SU-DHL-6 (cell line): ENCODE measurements around the gene FAM110A.
"Not testable (repeated sequence)": the region's sequence is repeated elsewhere in the genome, so short reads cannot be mapped to it uniquely, and the experiment has no call there.

ENCODE experiments used
- H2AFZ ChIP-seq: fragments of 200-600 bp; sonication (generic); 2 replicates; pipeline ENCODE4 v1.6.1; 2014; ENCODE audit warnings: low read depth, mild to moderate bottlenecking, moderate library complexity, mixed read lengths, antibody characterized with exemption, low read length; ENCODE audit not compliant: severe bottlenecking
- H3F3A ChIP-seq: fragments of 200-600 bp; shearing (Covaris generic); 2 replicates; pipeline ENCODE4 v1.6.0; 2016; ENCODE audit warnings: antibody characterized with exemption, mild to moderate bottlenecking; ENCODE audit not compliant: insufficient read depth
- H3K27ac ChIP-seq: fragments of 200-600 bp; sonication (generic); 2 replicates; pipeline ENCODE4 v1.5.1; 2016; ENCODE audit warnings: low read depth, mild to moderate bottlenecking, low read length, moderate library complexity, mixed read lengths
- H3K27me3 ChIP-seq: fragments of 200-600 bp; sonication (generic), shearing (Covaris generic); 2 replicates; pipeline ENCODE4 v1.6.0; 2014; ENCODE audit warnings: mild to moderate bottlenecking, low read length
- H3K36me3 ChIP-seq: fragments of 200-600 bp; sonication (generic); 2 replicates; pipeline ENCODE4 v1.6.1; 2014; ENCODE audit warnings: mild to moderate bottlenecking, low read length, mixed read lengths
- H3K4me2 ChIP-seq: fragments of 300-600, 200-600 bp; shearing (Covaris generic), sonication (generic); 2 replicates; pipeline ENCODE4 v1.6.0; 2014; ENCODE audit warnings: low read length, low read depth, mild to moderate bottlenecking; ENCODE audit not compliant: poor library complexity, severe bottlenecking
- H3K4me3 ChIP-seq: fragments of 200-600 bp; sonication (generic); 2 replicates; pipeline ENCODE4 v1.5.1; 2014; ENCODE audit warnings: antibody characterized with exemption, low read length, mild to moderate bottlenecking, mixed read lengths; ENCODE audit not compliant: insufficient read depth, poor library complexity, severe bottlenecking
- H3K79me2 ChIP-seq: fragments of 200-600 bp; sonication (generic); 2 replicates; pipeline ENCODE4 v1.6.1; 2014; ENCODE audit warnings: mild to moderate bottlenecking, low read length, moderate library complexity; ENCODE audit not compliant: insufficient read depth
- H3K9ac ChIP-seq: fragments of 200-600 bp; sonication (generic); 2 replicates; pipeline ENCODE4 v1.7.0; 2014; ENCODE audit warnings: mild to moderate bottlenecking, low read length
- H3K9me2 ChIP-seq: fragments of 200-600 bp; sonication (generic); replicated peaks from 2 replicates; pipeline ENCODE4 v1.6.1; 2014; ENCODE audit warnings: low read length; ENCODE audit not compliant: insufficient read depth
- H3K9me3 ChIP-seq: fragments of 200-600 bp; sonication (generic); 2 replicates; pipeline ENCODE4 v1.6.1; 2014; ENCODE audit warnings: low read length, mixed read lengths; ENCODE audit not compliant: insufficient read depth
- H4K20me1 ChIP-seq: fragments of 200-600 bp; sonication (generic); 2 replicates; pipeline ENCODE4 v1.6.1; 2014; ENCODE audit warnings: low read depth, mild to moderate bottlenecking, antibody characterized with exemption, low read length, moderate library complexity, mixed read lengths
- CTCF ChIP-seq: fragments of 200-600 bp; sonication (generic); IDR thresholded peaks from one replicate; pipeline ENCODE4 v1.5.1; 2017; ENCODE audit warnings: antibody characterized with exemption, mild to moderate bottlenecking, low read length, moderate library complexity; ENCODE audit not compliant: insufficient read depth, poor library complexity, severe bottlenecking
- EZH2phosphoT487 ChIP-seq: fragments of 200-600 bp; sonication (generic), shearing (Covaris generic); conservative IDR thresholded peaks from 2 replicates; pipeline ENCODE4 v1.6.1; 2018; ENCODE audit warnings: mild to moderate bottlenecking, antibody characterized with exemption, low read length, moderate library complexity, mixed read lengths

FAM110A gene

GRCh38 chr20:825710-826421, 7.6 kb upstream of the FAM110A start:
- H3K27ac ChIP-seq: no peak overlapping the region
- no peak overlapping the region for H2AFZ ChIP-seq
- no peaks in the 10 kb centered on the region for H3K36me3 ChIP-seq
- H3K9ac ChIP-seq: no peak overlapping the region
- no peaks in the 10 kb centered on the region for H4K20me1 ChIP-seq
- no peaks in the 10 kb centered on the region for H3K9me3 ChIP-seq
- no peaks in the 10 kb centered on the region for H3K27me3 ChIP-seq
- H3K4me2 ChIP-seq: no peak overlapping the region
- H3K9me2 ChIP-seq: no peaks in the 10 kb centered on the region
- TF ChIP-seq CTCF (no peak), EZH2phosphoT487 (no peak)
- H3K79me2 ChIP-seq: no peaks in the 10 kb centered on the region
- no peak overlapping the region for H3K4me3 ChIP-seq
- H3F3A ChIP-seq: no peaks in the 10 kb centered on the region

GRCh38 chr20:826695-827323, 6.7 kb upstream of the FAM110A start:
- H3K9ac ChIP-seq: no peak overlapping the region
- no peaks in the 10 kb centered on the region for H3K27me3 ChIP-seq
- no peak for TF ChIP-seq CTCF
- H4K20me1 ChIP-seq: no peaks in the 10 kb centered on the region
- H3K79me2 ChIP-seq: no peaks in the 10 kb centered on the region
- H3K36me3 ChIP-seq: no peaks in the 10 kb centered on the region
- no peak overlapping the region for H3K27ac ChIP-seq
- no peak overlapping the region for H3K4me3 ChIP-seq
- H3K9me3 ChIP-seq: no peaks in the 10 kb centered on the region
- H3K4me2 ChIP-seq: no peak overlapping the region
- H3F3A ChIP-seq: no peaks in the 10 kb centered on the region
- H3K9me2 ChIP-seq: no peaks in the 10 kb centered on the region
- no peak overlapping the region for H2AFZ ChIP-seq

GRCh38 chr20:827981-828380, 5.5 kb upstream of the FAM110A start:
- not testable (repeated sequence) for H3K27me3 ChIP-seq, H3K79me2 ChIP-seq, H3K27ac ChIP-seq, H3K36me3 ChIP-seq, H2AFZ ChIP-seq, H3K9me2 ChIP-seq, H3K4me3 ChIP-seq, H3K9me3 ChIP-seq, H3F3A ChIP-seq, H3K4me2 ChIP-seq, H3K9ac ChIP-seq, H4K20me1 ChIP-seq

GRCh38 chr20:828987-829386, 4.5 kb upstream of the FAM110A start:
- no peak overlapping the region for H3K27ac ChIP-seq
- no peaks in the 10 kb centered on the region for H3K79me2 ChIP-seq
- H3K9ac ChIP-seq: no peak overlapping the region
- no peaks in the 10 kb centered on the region for H3F3A ChIP-seq
- TF ChIP-seq EZH2phosphoT487 (no peak), CTCF (no peak)
- no peaks in the 10 kb centered on the region for H3K27me3 ChIP-seq
- H4K20me1 ChIP-seq: no peaks in the 10 kb centered on the region
- no peak overlapping the region for H3K4me2 ChIP-seq
- H3K4me3 ChIP-seq: no peak overlapping the region
- H3K9me3 ChIP-seq: no peaks in the 10 kb centered on the region
- no peaks in the 10 kb centered on the region for H3K9me2 ChIP-seq
- H2AFZ ChIP-seq: no peak overlapping the region
- H3K36me3 ChIP-seq: no peaks in the 10 kb centered on the region
